IMR-90 (cell line): Measurements from ENCODE around the gene MFSD12. TPM values are rescaled to one million over a fixed set of nuclear protein-coding genes. Genes with fewer than 3 reads are reported as not detected.

Experiments
- ATAC-seq: fragments of 200-7000 bp; cut with Tn5 transposase; 2 replicates; pipeline ENCODE4 v1.9.1; 2020; ENCODE audit warnings: low read depth, mild to moderate bottlenecking, moderate library complexity
- BruUV-seq: library from RNA; stranded (reverse); fragments of 400-500 nt; replicated peaks from 2 replicates; lab custom pipeline; 2021; lab: Mats Ljungman, UMichigan
- CTCF ChIA-PET: fragments of 300-600 bp; formaldehyde crosslinking; extraction: SDS; loops from one replicate; lab custom pipeline; 2021; ENCODE audit warnings: antibody characterized with exemption; lab: Yijun Ruan, JAX
- POLR2A ChIA-PET: fragments of 300-600 bp; sonication (Branson Sonifier 250); formaldehyde crosslinking; loops from one replicate; lab custom pipeline; 2022; ENCODE audit warnings: antibody characterized with exemption; ENCODE audit not compliant: unreplicated experiment; lab: Charles Lee
- DNase-seq: peaks from one replicate; pipeline ENCODE4 v3.0.0; 2013
- H2AFZ ChIP-seq: replicated peaks from 2 replicates; pipeline ENCODE3; 2013; ENCODE audit warnings: low read length, mild to moderate bottlenecking; ENCODE audit not compliant: poor library complexity
- H2AK5ac ChIP-seq: 2 replicates; pipeline ENCODE4 v1.6.1; 2013; ENCODE audit warnings: low read depth, low read length, inconsistent platforms
- H2AK9ac ChIP-seq: replicated peaks from 2 replicates; pipeline ENCODE3; 2013; ENCODE audit warnings: mild to moderate bottlenecking, low read depth, low read length, moderate library complexity; ENCODE audit not compliant: poor library complexity
- H2BK120ac ChIP-seq: 2 replicates; pipeline ENCODE4 v1.6.1; 2013; ENCODE audit warnings: low read depth, low read length, inconsistent platforms
- H2BK15ac ChIP-seq: 3 replicates; pipeline ENCODE4 v1.6.1; 2013; ENCODE audit warnings: low read depth, low read length, inconsistent platforms
- H2BK20ac ChIP-seq: 2 replicates; pipeline ENCODE4 v1.6.1; 2013; ENCODE audit warnings: low read depth, mild to moderate bottlenecking, inconsistent platforms, low read length, moderate library complexity
- H2BK5ac ChIP-seq: 2 replicates; pipeline ENCODE4 v1.6.1; 2013; ENCODE audit warnings: mild to moderate bottlenecking, low read depth, low read length, inconsistent platforms; ENCODE audit not compliant: poor library complexity, severe bottlenecking
- H3K14ac ChIP-seq: replicated peaks from 2 replicates; pipeline ENCODE4 v1.6.1; 2013; ENCODE audit warnings: low read depth, low read length, inconsistent platforms
- H3K18ac ChIP-seq: 2 replicates; pipeline ENCODE4 v1.6.1; 2013; ENCODE audit warnings: low read depth, low read length, control low read depth
- H3K23ac ChIP-seq: 2 replicates; pipeline ENCODE4 v1.6.1; 2013; ENCODE audit warnings: low read depth, low read length, inconsistent platforms
- H3K27ac ChIP-seq: 2 replicates; pipeline ENCODE4 v1.5.1; 2013; ENCODE audit warnings: mild to moderate bottlenecking, control low read depth, low read length; ENCODE audit not compliant: insufficient read depth
- H3K27me3 ChIP-seq: 2 replicates; pipeline ENCODE4 v1.6.1; 2013; ENCODE audit warnings: low read length; ENCODE audit not compliant: control insufficient read depth, insufficient read depth
- H3K36me3 ChIP-seq: 2 replicates; pipeline ENCODE4 v1.6.1; 2013; ENCODE audit warnings: low read length, mixed read lengths; ENCODE audit not compliant: control insufficient read depth, insufficient read depth
- H3K4ac ChIP-seq: 2 replicates; pipeline ENCODE4 v1.6.1; 2013; ENCODE audit warnings: low read depth, low read length, inconsistent platforms
- H3K4me1 ChIP-seq: 2 replicates; pipeline ENCODE4 v1.6.1; 2013; ENCODE audit warnings: low read length, mixed read lengths; ENCODE audit not compliant: control insufficient read depth, insufficient read depth
- H3K4me2 ChIP-seq: 2 replicates; pipeline ENCODE4 v1.6.1; 2013; ENCODE audit warnings: low read depth, mild to moderate bottlenecking, control low read depth, low read length, moderate library complexity
- H3K4me3 ChIP-seq: 2 replicates; pipeline ENCODE4 v1.5.1; 2013; ENCODE audit warnings: low read depth, mild to moderate bottlenecking, control low read depth, low read length, moderate library complexity; ENCODE audit not compliant: insufficient read depth
- H3K56ac ChIP-seq: 2 replicates; pipeline ENCODE4 v1.6.1; 2013; ENCODE audit warnings: low read length, inconsistent platforms; ENCODE audit not compliant: insufficient read depth; ENCODE audit errors: extremely low read depth
- H3K79me1 ChIP-seq, 2 experiments: 2 replicates each; pipeline ENCODE4 v1.6.1; 2013; ENCODE audit warnings: low read length in 2 of 2, inconsistent platforms in 1 of 2, low read depth in 1 of 2
- H3K9ac ChIP-seq: 2 replicates; pipeline ENCODE4 v1.6.1; 2013; ENCODE audit warnings: low read depth, low read length, control low read depth
- H3K9me1 ChIP-seq: 2 replicates; pipeline ENCODE4 v1.6.1; 2013; ENCODE audit warnings: low read length, inconsistent platforms; ENCODE audit not compliant: insufficient read depth
- H3K9me3 ChIP-seq: 2 replicates; pipeline ENCODE4 v1.6.1; 2013; ENCODE audit warnings: low read length; ENCODE audit not compliant: control insufficient read depth, insufficient read depth
- H4K20me1 ChIP-seq: 2 replicates; pipeline ENCODE4 v1.6.1; 2013; ENCODE audit warnings: low read length, inconsistent platforms; ENCODE audit not compliant: insufficient read depth
- H4K5ac ChIP-seq: 2 replicates; pipeline ENCODE4 v1.6.1; 2013; ENCODE audit warnings: mild to moderate bottlenecking, low read depth, low read length, control low read depth
- H4K8ac ChIP-seq, 2 experiments: 2 replicates each; pipeline ENCODE4 v1.6.1; 2013; ENCODE audit warnings: low read depth in 2 of 2, low read length in 2 of 2, control low read depth in 1 of 2, inconsistent platforms in 1 of 2
- H4K91ac ChIP-seq: 2 replicates; pipeline ENCODE4 v1.6.1; 2013; ENCODE audit warnings: low read depth, low read length, inconsistent platforms; ENCODE audit not compliant: insufficient read depth
- MAZ ChIP-seq: IDR thresholded peaks from 2 replicates; pipeline ENCODE4 v1.6.1; 2012; ENCODE audit warnings: low read depth, mild to moderate bottlenecking, low read length, improper control_type of control experiment, moderate library complexity, borderline replicate concordance
- NFE2L2 ChIP-seq: fragments of 150-350 bp; IDR thresholded peaks from 2 replicates; pipeline ENCODE4 v1.6.1; 2016; ENCODE audit warnings: low read depth, mild to moderate bottlenecking, low read length
- RFX5 ChIP-seq: IDR thresholded peaks from 2 replicates; pipeline ENCODE4 v1.8.0; 2012; ENCODE audit warnings: low read depth, mild to moderate bottlenecking, low read length, moderate library complexity
- WGBS, 2 experiments: methylation state at CpG; one replicate each; pipeline versions ENCODE4 v1.1.5 to v1.1.7; 2013; ENCODE audit warnings: missing lambda C conversion rate in 2 of 2; ENCODE audit not compliant: insufficient read length in 1 of 2; ENCODE audit errors: extremely low coverage in 2 of 2; 5-methylcytosine and 5-hydroxymethylcytosine counted together
- dilution Hi-C: fragments of 300-500 bp; cut with HindIII; formaldehyde crosslinking; loops from one replicate; pipeline ENCODE4 v1.14.3; 2018; ENCODE audit warnings: low sequenced_read_pairs; ENCODE audit not compliant: unreplicated experiment
- in situ Hi-C: fragments of 300-500 bp; cut with MboI; formaldehyde crosslinking; loops from 3 replicates; pipeline ENCODE4 v1.14.3; 2019; ENCODE audit warnings: low sequenced_read_pairs, inconsistent platforms, mixed read lengths
- intact Hi-C: fragments of 100-400 bp; cut with micrococcal nuclease; formaldehyde crosslinking; loops from 2 replicates; pipeline ENCODE4 v1.10.0; 2022
- polyA plus RNA-seq, 3 experiments: library from polyadenylated mRNA; depleted of rRNA; stranded (reverse); fragments of >200 nt; gene quantifications; 2 replicates each; pipeline ENCODE4 v1.2.3, GENCODE V29; 2012; ENCODE audit warnings: low replicate concordance in 1 of 3
- total RNA-seq: library from RNA; depleted of rRNA; stranded (reverse); fragments of >200 nt; gene quantifications from 2 replicates; pipeline ENCODE4 v1.2.3, GENCODE V29; 2012

MFSD12 gene
- total and polyA plus RNA-seq, 2 of the 4 experiments (the other 2 are of a cell fraction), result 20.4 to 77.2 TPM

GRCh38 chr19:3526507-3527237 lies 30.7 kb downstream of the MFSD12 start:
- Histone ChIP-seq H2AK9ac (no peak overlapping the region), H3K36me3 (peaks cover 60% of the 10 kb centered on the region), H4K8ac (no peak overlapping the region), H2BK120ac (no peak overlapping the region), H3K4me3 (no peak overlapping the region), H4K5ac (no peak overlapping the region), H3K14ac (no peak overlapping the region), H2BK5ac (no peak overlapping the region), H3K9me3 (no peaks in the 10 kb centered on the region), H3K4me1 (no peaks in the 10 kb centered on the region), H2AFZ (no peak overlapping the region), H3K27me3 (no peaks in the 10 kb centered on the region), H3K56ac (no peak overlapping the region), H3K27ac (no peak overlapping the region), H2BK15ac (no peak overlapping the region), H3K79me1 (peaks cover 20 to 50% of the 10 kb centered on the region in 2 experiments), H2BK20ac (no peak overlapping the region), H3K4ac (no peak overlapping the region), H3K9ac (no peak overlapping the region), H3K4me2 (no peak overlapping the region), H3K9me1 (peaks cover 10% of the 10 kb centered on the region; the same call in 1 of the 2 replicates), H3K23ac (no peak overlapping the region), H4K91ac (no peak overlapping the region), H3K18ac (no peak overlapping the region), H4K20me1 (peaks cover 40% of the 10 kb centered on the region), H2AK5ac (no peak overlapping the region)
- in situ Hi-C loops, result no loop called here
- CTCF ChIA-PET, result no interaction called here
- intact Hi-C loops, result no loop called here
- TF ChIP-seq MAZ, result no peak
- TF ChIP-seq NFE2L2, result no peak
- TF ChIP-seq RFX5, result no peak
- no TSS peak for BruUV-seq
- POLR2A ChIA-PET, result no interaction called here
- ATAC-seq, result no peak
- dilution Hi-C loops, result no loop called here
- 97% methylated on average over 13 of the region's 28 CpGs; no CpG with 5 or more reads in 1 of the 2 experiments for WGBS, 2 experiments
- DNase-seq, result no peak
